GM18517 (cell line): ENCODE data around the gene ZNF613.
A peak's percentile ranks its signal among the peaks of the same experiment; 100 is the strongest.
"Not testable (repeated sequence)": the region's sequence is repeated elsewhere in the genome, so short reads cannot be mapped to it uniquely, and the experiment has no call there.

ENCODE experiments used
- ATAC-seq: cut with Tn5 transposase; IDR thresholded peaks from one replicate; pipeline ENCODE4 v1.9.1; 2021; ENCODE audit warnings: mild to moderate bottlenecking, moderate library complexity; ENCODE audit not compliant: unreplicated experiment

The ZNF613 gene

DNA sequence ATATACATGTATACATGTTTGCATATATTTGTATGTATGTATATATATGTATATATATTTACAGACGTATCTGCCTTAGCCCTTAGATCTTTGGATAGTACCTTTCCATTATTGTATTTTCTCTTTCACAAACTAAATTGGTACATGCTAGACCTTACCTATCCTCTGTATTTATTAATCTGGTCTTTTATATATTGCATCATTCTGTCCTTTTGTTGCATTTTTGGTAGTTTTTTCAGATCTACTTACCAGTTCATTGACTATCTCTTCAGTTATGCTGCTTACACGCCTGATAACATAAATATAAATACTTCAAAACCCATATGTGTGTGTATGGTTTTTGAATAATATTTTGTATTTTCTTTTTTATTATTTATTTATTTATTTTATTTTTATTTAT is 11.7 kb downstream of the ZNF613 start:
- no peak for ATAC-seq

DNA sequence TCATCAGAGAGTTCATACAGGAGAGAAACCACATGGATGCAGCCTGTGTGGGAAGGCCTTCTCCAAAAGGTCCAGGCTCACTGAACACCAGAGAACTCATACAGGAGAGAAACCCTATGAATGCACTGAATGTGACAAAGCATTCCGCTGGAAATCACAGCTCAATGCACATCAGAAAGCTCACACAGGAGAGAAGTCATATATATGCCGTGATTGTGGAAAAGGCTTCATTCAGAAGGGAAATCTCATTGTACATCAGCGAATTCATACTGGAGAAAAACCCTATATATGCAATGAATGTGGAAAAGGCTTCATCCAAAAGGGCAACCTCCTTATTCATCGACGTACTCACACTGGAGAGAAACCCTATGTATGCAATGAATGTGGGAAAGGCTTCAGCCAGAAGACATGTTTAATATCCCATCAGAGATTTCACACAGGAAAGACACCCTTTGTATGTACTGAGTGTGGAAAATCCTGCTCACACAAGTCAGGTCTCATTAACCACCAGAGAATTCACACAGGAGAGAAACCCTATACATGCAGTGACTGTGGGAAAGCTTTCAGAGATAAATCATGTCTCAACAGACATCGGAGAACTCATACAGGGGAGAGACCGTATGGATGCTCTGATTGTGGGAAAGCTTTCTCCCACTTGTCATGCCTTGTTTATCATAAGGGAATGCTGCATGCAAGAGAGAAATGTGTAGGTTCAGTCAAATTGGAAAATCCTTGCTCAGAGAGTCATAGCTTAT is 17.7 kb downstream of the ZNF613 start:
- ATAC-seq: no peak

DNA sequence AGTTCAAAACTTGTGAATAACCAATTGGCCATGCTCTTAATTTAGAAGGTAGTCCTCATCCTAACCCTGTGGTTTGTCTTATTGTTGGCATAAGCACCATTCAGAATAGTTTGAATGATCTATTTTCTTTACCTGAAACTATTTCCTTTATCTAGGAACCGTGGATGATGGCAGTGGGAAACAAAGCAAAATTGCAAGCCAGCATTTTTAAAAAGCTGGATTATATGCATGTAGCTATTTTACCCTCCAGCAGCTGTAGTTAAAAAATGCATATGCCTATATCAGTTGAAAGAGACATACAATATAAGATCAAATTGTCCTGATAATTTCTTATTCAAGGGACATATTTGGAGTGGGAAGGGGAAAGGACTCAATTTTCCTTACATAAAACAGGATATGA is 19.3 kb downstream of the ZNF613 start:
- ATAC-seq: no peak

DNA sequence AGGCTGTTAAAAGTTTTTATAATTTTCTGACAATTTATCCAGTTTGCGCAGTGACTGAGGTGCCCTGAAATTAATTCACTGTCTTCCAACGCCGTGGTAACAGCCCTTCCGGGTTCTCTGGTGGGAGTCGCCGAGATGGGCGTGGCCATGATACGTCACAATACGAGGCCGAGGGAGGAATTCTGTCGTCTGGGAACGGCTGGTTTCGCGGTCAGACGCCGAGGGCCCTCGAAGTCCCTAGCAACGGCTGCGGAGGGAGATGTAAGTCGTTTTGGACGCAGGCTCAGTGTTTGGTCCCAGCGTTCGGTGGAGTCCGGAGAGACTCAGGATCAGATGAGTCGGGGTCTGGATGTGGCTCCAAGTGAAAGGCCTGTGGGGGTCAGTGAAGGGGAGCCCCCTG is 21.7 kb downstream of the ZNF613 start:
- ATAC-seq: no peak

DNA sequence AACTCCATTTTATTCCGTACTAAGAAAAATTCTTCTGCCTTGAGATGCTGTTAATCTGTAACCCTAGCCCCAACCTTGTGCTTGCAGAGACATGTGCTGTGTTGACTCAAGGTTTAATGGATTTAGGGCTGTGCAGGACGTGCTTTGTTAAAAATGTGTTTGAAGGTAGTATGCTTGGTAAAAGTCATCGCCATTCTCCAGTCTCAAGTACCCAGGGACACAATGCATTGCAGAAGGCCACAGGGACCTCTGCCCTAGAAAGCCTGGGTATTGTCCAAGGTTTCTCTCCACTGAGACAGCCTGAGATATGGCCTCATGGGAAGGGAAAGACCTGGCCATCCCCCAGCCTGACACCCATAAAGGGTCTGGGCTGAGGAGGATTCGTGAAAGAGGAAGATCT is 30.6 kb downstream of the ZNF613 start:
- not testable (repeated sequence) for ATAC-seq

DNA sequence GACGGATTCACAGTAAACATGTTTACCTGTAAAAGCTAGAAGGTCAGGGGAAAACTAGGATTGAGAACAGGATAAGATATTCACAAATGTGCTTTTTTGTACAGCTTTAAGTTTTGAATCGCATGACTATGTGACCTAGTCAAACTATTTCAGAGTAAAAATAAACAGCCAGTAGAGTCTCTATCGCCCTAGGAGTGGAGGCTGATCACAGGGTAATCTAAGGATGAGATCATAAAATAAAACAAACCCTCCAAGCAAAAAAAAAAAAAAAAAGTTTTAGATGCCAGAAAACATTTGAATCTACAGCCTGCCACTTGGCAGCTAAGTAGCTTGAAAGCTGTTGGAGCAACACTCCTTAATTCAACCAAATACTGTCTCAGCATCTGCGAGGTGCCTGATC is 32.5 kb downstream of the ZNF613 start:
- no peak for ATAC-seq

DNA sequence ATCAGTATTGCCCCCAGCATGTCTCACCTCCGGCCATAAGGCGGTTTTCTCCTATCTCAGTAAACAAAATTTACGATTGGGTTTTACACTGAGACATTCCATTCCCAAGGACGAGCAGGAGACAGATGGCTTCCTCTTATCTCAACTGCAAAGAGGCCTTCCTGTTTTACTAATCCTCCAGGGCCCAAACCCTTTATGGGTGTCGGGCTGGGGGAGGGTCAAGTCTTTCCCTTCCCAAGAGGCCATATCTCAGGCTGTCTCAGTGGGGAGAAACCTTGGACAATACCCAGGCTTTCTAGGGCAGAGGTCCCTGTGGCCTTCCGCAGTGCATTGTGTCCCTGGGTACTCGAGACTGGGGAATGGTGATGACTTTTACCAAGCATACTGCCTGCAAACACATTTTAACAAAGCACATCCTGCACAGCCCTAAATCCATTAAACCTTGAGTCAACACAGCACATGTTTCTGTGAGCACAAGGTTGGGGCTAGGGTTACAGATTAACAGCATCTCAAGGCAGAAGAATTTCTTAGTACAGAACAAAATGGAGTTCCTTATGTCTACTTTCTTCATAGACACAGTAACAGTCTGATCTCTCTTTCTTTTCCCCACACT is 33.5 kb downstream of the ZNF613 start:
- ATAC-seq: not testable (repeated sequence)

DNA sequence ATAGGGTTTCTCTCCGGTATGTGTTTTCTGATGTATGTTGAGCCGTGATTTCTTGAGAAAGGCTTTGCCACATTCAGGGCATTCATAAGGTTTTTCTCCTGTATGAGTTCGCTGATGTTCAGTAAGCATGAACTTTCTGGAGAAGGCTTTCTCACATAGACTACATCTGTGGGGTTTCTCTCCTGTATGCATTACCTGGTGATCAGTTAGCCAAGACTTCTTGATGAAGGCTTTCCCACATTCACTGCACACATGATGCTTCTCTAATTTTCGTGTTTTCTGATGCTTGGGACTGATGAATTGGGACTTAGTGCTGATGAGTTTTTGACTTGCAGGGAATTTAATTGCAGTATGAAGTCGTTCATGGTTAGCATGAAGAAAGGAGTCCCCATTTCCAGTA is 38.3 kb downstream of the ZNF613 start:
- no peak for ATAC-seq

DNA sequence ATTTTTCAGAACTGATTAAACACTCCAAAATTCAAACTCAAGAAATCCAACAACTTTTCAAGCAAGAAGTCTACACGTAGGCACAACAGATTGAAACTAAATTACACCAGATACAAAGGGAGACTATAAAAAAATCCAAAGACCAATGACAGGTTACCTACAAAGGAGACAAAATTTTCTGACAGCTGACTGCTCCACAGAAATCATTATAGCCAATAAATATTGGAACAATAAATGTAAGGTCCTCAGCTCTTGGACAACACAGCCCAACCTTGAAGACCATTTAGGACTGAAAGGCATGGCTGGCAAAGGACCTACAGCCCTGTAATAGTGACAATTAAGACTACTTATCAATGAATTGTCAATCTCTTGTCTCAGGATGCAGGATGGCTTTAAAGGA is 43.4 kb downstream of the ZNF613 start:
- ATAC-seq: no peak

DNA sequence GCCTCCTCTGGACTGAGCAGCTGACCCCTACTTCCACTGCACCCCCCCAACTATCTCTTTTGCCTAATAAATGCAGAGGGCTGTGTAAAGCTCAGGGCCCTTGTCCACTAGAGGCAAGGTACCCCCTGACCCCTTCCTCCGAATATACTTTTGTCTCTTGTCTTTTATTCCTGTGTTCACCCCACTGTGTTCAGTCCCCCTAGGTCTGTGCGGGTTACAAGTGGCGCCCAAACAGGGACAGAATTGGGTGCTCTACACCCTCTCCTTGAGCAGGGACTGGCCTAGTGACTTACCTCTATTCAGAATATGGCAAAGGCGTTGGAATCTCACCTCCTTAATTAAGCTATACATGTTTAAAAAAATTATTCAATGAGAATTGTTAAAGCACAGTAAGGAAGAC is 44.4 kb downstream of the ZNF613 start:
- ATAC-seq: no peak

DNA sequence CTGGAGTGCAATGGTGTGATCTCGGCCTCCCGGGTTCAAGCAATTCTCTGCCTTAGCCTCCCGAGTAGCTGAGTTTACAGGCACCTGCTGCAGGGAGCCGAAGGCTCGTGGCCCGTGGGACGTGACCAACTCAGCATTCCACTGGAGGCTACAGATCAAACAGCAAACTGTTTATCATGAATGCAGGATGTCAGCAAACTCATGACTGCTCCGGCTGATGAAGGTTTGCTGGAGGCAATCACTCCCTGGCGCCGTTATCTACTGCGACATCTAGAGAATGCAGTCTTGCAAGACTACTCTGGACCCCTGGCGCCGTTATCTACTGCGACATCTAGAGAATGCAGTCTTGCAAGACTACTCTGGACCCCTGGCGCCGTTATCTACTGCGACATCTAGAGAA is 48.5 kb downstream of the ZNF613 start:
- ATAC-seq: not testable (repeated sequence)

DNA sequence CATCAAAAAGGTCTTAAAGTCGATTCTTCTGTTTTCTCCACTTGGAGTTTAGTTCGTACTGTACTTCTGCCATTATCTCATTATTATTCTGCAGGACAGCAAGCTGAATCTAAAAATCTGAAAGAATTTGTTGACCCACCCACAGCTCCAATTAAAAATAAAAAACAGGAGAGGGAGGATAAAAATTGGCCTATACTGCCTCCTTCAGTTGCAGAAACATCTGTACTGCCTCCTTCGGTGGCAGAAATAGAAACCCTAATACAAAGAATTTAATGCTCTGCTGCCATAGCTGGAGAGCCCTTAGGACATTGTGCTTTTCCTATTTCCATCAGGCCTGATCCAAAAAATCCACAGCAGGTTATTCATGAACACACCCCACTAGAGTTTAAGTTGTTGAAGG is 49.6 kb downstream of the ZNF613 start:
- no peak for ATAC-seq

DNA sequence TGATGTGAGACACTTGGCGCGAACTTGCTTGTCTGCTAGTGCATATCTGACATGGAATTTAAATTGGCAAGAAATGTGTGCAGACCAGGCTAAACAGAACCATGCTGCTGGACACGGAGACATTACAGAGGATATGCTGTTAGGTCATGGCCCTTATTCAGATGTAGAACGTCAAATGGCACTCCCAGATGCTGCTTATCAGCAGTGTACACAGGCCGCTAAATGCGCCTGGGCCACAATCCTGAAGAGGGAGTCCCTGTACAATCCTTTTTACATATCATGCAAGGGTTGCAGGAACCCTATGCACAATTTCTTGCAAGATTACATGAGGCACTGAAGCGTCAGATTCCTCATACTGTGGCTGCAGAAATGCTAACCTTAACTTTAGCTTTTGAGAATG is 50.1 kb downstream of the ZNF613 start:
- no peak for ATAC-seq

DNA sequence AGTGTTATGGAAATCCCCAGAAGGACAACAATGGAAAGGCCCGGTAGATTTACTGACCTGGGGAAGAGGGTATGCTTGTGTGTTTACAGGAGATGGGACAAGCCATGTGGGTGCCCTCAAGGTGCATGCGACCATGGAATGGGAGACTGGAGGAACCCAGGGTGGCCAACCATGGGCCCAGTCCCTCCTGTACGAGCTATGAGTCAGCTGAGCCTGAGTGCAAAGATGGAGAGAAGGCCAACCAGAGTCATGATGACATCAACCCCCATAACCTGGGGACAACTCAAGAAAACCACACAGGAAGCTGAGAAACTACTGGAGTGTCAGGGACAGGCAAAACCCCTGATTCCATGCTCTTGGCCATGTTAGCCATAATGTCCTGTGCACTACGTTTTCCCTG is 51.6 kb downstream of the ZNF613 start:
- ATAC-seq: no peak

DNA sequence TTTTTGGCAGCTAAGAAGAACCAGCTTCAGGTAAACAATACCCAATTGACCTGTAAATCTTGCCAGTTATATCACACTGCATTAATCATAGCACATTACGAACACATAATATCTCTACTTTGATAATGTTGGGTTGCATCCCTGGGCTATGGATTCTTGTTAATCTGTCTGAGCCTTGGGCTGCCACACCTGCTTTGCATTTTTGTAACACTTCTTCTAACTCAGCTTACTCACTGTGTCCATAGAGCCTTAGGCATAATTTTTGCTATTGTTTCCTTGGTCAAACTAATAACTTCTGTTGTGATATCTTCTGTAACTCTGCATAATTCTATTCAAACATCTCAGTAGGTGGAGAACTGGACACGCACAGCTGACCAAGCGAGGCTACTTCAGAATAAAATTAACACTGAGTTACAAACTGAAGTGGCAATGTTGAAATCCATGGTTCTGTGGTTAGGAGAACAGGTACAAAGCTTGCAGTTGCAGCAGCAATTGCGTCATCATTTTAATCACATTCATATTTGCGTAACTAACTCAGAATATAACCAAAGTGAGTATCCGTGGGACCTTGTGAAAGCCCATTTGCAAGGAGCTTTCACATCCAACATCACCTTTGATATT is 53.0 kb downstream of the ZNF613 start:
- no peak for ATAC-seq

DNA sequence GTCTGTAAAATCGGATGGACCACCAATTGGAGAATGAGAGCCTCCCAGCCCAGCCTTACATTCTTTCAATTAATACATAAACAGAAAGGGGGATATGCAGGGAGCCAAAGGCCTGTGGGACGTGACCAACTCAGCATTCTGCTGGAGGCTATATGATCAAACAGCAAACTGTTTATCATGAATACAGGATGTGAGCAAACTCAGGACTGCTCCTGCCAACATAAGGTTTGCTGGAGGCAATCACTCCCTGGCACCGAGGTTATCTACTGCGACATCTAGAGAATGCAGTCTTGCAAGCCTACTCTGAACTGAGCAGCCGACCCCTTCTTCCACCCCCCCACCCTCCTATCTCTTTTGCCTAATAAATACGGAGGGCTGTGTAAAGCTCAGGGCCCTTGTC is 53.7 kb downstream of the ZNF613 start:
- not testable (repeated sequence) for ATAC-seq

DNA sequence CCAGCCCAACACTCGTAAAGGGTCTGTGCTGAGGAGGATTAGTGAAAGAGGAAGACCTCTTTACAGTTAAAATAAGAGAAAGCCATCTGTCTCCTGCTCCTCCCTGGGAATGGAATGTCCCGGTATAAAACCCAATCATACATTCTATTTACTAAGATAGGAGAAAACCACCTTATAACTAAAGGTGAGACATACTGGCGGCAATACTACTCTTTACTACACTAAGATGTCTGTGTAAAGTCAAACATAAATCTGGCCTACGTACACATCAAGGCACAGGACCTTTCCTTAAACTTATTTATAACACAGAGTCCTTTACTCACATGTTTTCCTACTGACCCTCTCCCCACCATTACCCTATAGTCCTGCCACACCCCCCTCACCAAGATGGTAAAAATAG is 56.1 kb downstream of the ZNF613 start:
- no peak for ATAC-seq

DNA sequence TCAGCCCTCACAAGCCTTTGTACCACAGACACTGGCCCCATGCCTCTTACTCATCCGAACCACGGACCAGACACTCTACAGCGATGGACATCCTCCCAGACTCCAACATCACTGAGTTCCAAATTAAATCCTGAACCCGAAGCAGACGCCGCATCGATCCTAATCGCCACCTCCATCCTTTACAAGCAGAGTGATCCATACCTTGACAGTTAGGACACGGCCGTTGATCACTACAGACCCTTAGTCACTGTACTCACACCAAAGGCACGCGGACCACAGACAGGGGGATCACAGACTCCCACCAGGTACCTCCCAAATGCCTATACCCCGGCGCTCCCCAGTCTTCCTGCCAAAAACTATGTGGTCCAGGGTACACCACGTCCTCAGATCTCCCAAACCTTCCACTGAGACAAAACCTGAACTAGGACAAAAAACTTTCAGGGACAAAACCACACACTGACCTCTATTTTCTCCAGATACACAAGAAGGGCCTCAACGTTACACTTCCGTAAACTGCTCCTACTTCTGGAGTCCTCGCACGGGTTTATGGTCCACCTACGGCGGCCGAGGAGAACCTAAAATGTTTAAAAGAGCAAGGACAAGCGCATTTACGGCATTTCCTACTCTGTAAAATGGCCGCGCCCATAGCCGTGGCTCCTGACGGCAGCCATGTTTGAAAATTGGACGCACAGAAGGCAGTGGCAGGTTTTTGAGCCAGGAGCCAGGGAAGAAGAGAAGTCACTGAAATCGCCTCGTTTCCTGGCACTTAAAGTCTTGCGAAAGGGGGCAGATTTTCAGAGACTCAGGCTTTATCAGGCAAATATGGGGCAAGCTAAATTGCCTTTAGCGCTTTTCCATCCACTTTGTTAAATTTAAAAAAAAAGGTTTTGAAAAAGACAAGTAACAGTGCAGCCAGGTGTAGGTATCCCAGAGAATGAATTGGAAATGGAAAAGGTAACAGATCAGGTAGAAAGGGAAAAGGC is 59.3 kb downstream of the ZNF613 start, which contains the start of gene ZNF350:
Gene ZNF350, minus strand, starts transcription at position 532 of the 983 bp plus-strand sequence. CDS start 12,480 bp downstream, outside the sequence.
- peak; percentile 91 for ATAC-seq

DNA sequence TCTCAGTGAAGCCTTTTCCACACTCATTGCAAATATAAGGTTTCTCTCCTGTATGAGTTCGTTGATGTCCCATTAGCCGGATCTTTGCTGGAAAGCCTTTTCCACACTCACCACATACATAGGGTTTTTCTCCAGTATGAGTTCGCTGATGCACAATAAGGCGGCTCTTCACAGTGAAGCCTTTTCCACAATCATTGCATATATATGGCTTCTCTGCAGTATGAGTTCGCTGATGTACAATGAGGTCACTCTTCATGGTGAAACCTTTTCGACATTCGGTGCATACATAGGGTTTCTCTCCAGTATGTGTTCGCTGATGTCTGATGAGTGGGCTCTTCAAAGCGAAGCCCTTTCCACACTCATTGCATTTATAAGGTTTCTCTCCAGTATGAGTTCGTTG is 66.2 kb downstream of the ZNF613 start:
- no peak for ATAC-seq

DNA sequence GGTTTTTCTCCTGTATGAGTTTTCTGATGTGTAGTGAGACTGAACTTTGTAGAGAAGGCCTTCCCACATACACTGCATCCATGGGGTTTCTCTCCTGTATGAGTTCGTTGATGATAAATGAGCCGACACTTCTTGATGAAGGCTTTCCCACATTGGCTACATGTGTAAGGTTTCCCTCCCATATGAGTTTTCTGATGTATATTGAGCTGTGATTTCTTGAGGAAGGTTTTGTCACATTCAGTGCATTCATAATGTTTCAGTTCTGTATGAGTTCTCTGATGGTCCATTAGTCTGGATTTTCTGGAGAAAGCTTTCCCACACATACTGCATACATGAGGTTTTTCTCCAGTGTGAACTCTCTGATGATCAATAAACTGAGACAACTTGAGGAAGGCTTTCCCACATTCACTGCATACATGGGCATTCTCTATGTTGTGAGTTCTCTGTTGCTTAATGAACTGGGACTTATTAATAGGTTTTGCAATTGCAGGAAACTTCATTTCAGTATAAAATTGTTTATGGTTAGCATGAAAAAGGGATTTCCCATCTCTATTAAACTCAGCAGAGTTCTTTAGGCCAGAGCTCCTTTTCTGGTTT is 66.9 kb downstream of the ZNF613 start:
- ATAC-seq: no peak
